Measurements from ENCODE around the gene OTOP2.

DNA sequence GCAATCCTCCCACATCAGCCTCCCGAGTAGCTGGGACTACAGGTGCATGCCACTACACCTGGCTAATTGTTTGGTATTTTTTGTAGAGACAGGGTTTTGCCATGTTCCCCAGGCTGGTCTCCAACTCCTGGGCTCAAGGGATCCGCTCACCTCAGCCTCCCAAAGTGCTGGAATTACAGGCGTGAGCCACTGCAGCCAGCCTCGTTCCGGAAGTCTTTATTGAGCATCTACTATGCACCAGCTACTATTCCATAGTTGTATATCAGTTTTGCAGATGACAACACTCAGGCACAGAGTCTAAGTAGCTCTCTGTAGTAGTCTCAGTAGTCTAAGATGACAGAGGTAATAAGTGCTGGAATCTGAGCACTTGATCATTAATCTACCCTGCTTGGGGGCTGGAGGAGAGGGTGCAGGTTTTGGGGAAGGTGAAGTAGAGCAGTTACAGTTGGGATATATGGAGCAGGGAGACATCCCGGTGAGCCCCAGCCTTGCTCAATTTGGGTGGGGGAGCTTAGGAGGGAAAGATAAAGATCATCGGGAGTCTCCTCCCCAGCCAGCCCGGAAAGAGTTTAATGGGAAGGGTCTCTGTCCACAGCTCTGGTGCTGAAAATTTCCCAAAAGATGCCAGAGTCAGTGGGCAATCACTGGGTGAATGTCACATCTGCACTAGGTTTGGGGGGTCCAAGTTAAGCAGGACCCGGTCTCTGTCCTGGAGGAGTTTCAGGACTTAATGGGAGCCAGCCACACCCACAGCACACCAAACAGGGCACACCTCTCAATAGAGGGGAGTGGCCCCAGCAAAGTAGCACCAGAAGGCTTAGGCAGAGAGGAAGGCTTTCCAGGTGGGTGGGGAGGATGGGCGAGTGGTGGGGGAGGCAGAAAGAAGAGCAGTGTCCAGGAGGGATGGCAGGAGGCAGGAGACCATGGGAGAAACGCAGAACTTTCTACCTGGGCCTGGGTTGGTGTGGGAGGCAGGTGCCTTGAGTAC, 13.3 kb downstream of the OTOP2 start:
- TF ChIP-seq CTCF (IDR thresholded peaks at IDR 0.05) (no peak), POLR2A (IDR thresholded peaks at IDR 0.05) (no peak)
